SK-N-SH (cell line): ENCODE measurements around the gene GORASP1. TPM values are rescaled to one million over a fixed set of nuclear protein-coding genes. Genes with fewer than 3 reads are reported as not detected.

Source experiments
- CTCF ChIA-PET: fragments of 300-600, 350-600 bp; formaldehyde crosslinking; extraction: SDS; loops from one replicate; lab custom pipeline; 2021; lab: Yijun Ruan, JAX
- POLR2A ChIA-PET: fragments of 350-600 bp; sonication (Branson Sonifier 250); formaldehyde crosslinking; extraction: SDS; loops from one replicate; lab custom pipeline; 2020; ENCODE audit warnings: antibody characterized with exemption, inconsistent platforms; lab: Yijun Ruan, JAX
- DNase-seq: peaks from one replicate; pipeline ENCODE4 v3.0.0; 2012
- H2AFZ ChIP-seq: fragments of 200-600 bp; sonication (generic); 2 replicates; pipeline ENCODE4 v1.8.1; 2016; ENCODE audit warnings: antibody characterized with exemption, mild to moderate bottlenecking, low read depth
- H3F3A ChIP-seq: fragments of 200-600 bp; sonication (generic); replicated peaks from 2 replicates; pipeline ENCODE3; 2016; ENCODE audit warnings: antibody characterized with exemption, mild to moderate bottlenecking; ENCODE audit not compliant: insufficient read depth
- H3K27ac ChIP-seq, 2 experiments: fragments of 200-500 bp in 1 of 2; fragments of 200-600 bp in 1 of 2; sonication (Bioruptor generic) in 1 of 2; sonication (generic), shearing (Covaris generic) in 1 of 2; 2 replicates each; pipeline versions ENCODE4 v1.5.1 to v1.6.1; 2014 to 2016; ENCODE audit warnings: low read depth in 2 of 2, inconsistent platforms in 1 of 2, low read length in 1 of 2, mild to moderate bottlenecking in 1 of 2, mixed read lengths in 1 of 2
- H3K27me3 ChIP-seq: fragments of 200-600 bp; sonication (generic), shearing (Covaris generic); 2 replicates; pipeline ENCODE4 v1.6.1; 2016; ENCODE audit warnings: mixed run types; ENCODE audit not compliant: insufficient read depth
- H3K36me3 ChIP-seq, 2 experiments: fragments of 200-500 bp in 1 of 2; fragments of 200-600 bp in 1 of 2; sonication (Bioruptor generic) in 1 of 2; sonication (generic) in 1 of 2; replicated peaks in 1 of 2; 2 replicates each; pipeline versions ENCODE3 to v1.5.1; 2014 to 2016; ENCODE audit warnings: low read length in 1 of 2, mild to moderate bottlenecking in 1 of 2; ENCODE audit not compliant: insufficient read depth in 2 of 2, control insufficient read depth in 1 of 2
- H3K4me1 ChIP-seq, 2 experiments: fragments of 200-500 bp in 1 of 2; fragments of 200-600 bp in 1 of 2; sonication (Bioruptor generic) in 1 of 2; sonication (generic), shearing (Covaris generic) in 1 of 2; 2 replicates each; pipeline versions ENCODE4 v1.5.1 to v1.6.1; 2014 to 2016; ENCODE audit warnings: low read depth in 1 of 2, low read length in 1 of 2, mixed run types in 1 of 2; ENCODE audit not compliant: insufficient read depth in 2 of 2, control insufficient read depth in 1 of 2
- H3K4me2 ChIP-seq: fragments of 200-600 bp; sonication (generic), shearing (Covaris generic); 2 replicates; pipeline ENCODE4 v1.6.1; 2017; ENCODE audit warnings: mixed run types
- H3K4me3 ChIP-seq, 2 experiments: fragments of 200-500 bp in 1 of 2; fragments of 200-600 bp in 1 of 2; sonication (Bioruptor generic) in 1 of 2; sonication (generic), shearing (Covaris generic) in 1 of 2; 2 replicates each; pipeline versions ENCODE4 v1.5.1 to v1.8.1; 2014 to 2016; ENCODE audit warnings: low read depth in 2 of 2, inconsistent platforms in 1 of 2, low read length in 1 of 2, mild to moderate bottlenecking in 1 of 2, mixed read lengths in 1 of 2, moderate library complexity in 1 of 2
- H3K79me2 ChIP-seq: fragments of 200-600 bp; sonication (generic); 2 replicates; pipeline ENCODE4 v1.8.1; 2017; ENCODE audit warnings: mild to moderate bottlenecking; ENCODE audit not compliant: insufficient read depth
- H3K9ac ChIP-seq: fragments of 200-600 bp; sonication (generic); 2 replicates; pipeline ENCODE4 v1.6.1; 2017; ENCODE audit warnings: mixed run types
- H3K9me2 ChIP-seq: fragments of 200-600 bp; sonication (generic); 2 replicates; pipeline ENCODE4 v1.6.1; 2017; ENCODE audit warnings: mixed run types
- H3K9me3 ChIP-seq: fragments of 200-600 bp; sonication (generic); 2 replicates; pipeline ENCODE4 v1.6.1; 2017; ENCODE audit warnings: mixed run types, mild to moderate bottlenecking, moderate library complexity
- H4K20me1 ChIP-seq: fragments of 200-600 bp; sonication (generic); 2 replicates; pipeline ENCODE4 v1.6.1; 2017; ENCODE audit warnings: mild to moderate bottlenecking, mixed run types; ENCODE audit not compliant: insufficient read depth
- CHD2 ChIP-seq: fragments of 150-350 bp; IDR thresholded peaks from 2 replicates; pipeline ENCODE4 v1.6.1; 2018; ENCODE audit warnings: low read length; ENCODE audit not compliant: partially characterized antibody
- FOSL2 ChIP-seq: IDR thresholded peaks from 2 replicates; pipeline ENCODE4 v1.4.0; 2012; ENCODE audit warnings: low read depth, mild to moderate bottlenecking, moderate library complexity, borderline replicate concordance
- GABPA ChIP-seq: IDR thresholded peaks from 2 replicates; pipeline ENCODE4 v1.4.0; 2012; ENCODE audit warnings: low read depth, mild to moderate bottlenecking
- GATA2 ChIP-seq: sonication (generic); formaldehyde crosslinking; IDR thresholded peaks from 2 replicates; pipeline ENCODE4 v1.5.0; 2020; ENCODE audit warnings: mild to moderate bottlenecking, missing genetic modification reagents
- JUND ChIP-seq: IDR thresholded peaks from 2 replicates; pipeline ENCODE4 v1.4.0; 2012
- MXI1 ChIP-seq: IDR thresholded peaks from 2 replicates; pipeline ENCODE4 v1.6.1; 2012; ENCODE audit warnings: mild to moderate bottlenecking, low read depth, low read length, improper control_type of control experiment
- NFIC ChIP-seq: IDR thresholded peaks from 2 replicates; pipeline ENCODE4 v1.4.0; 2012; ENCODE audit warnings: borderline replicate concordance
- RAD21 ChIP-seq: IDR thresholded peaks from 2 replicates; pipeline ENCODE4 v1.6.1; 2012; ENCODE audit warnings: mild to moderate bottlenecking, low read length
- RFX5 ChIP-seq: IDR thresholded peaks from 2 replicates; pipeline ENCODE4 v1.6.1; 2012; ENCODE audit warnings: mild to moderate bottlenecking, improper control_type of control experiment, low read length
- SIN3A ChIP-seq: IDR thresholded peaks from 2 replicates; pipeline ENCODE4 v1.6.1; 2012; ENCODE audit warnings: low read depth, mild to moderate bottlenecking, low read length, moderate library complexity, borderline replicate concordance
- SMC3 ChIP-seq: IDR thresholded peaks from 2 replicates; pipeline ENCODE4 v1.6.1; 2012; ENCODE audit warnings: low read depth, low read length, improper control_type of control experiment
- TEAD4 ChIP-seq: IDR thresholded peaks from 2 replicates; pipeline ENCODE4 v1.4.0; 2012; ENCODE audit warnings: mild to moderate bottlenecking, borderline replicate concordance; ENCODE audit not compliant: insufficient read depth
- USF1 ChIP-seq: IDR thresholded peaks from 2 replicates; pipeline ENCODE4 v1.4.0; 2012; ENCODE audit warnings: low read depth, borderline replicate concordance
- WGBS: methylation state at CpG from one replicate; pipeline ENCODE4 v1.1.6; 2017; ENCODE audit warnings: low lambda C conversion rate; 5-methylcytosine and 5-hydroxymethylcytosine counted together
- polyA plus RNA-seq, 3 experiments: library from polyadenylated mRNA; depleted of rRNA; stranded (reverse); fragments of >200 nt; gene quantifications; 2 replicates each; pipeline ENCODE4 v1.2.3, GENCODE V29; 2012

Gene GORASP1
- polyA plus RNA-seq, 1 of the 3 experiments (the other 2 are of a cell fraction) = 44.3 TPM

DNA sequence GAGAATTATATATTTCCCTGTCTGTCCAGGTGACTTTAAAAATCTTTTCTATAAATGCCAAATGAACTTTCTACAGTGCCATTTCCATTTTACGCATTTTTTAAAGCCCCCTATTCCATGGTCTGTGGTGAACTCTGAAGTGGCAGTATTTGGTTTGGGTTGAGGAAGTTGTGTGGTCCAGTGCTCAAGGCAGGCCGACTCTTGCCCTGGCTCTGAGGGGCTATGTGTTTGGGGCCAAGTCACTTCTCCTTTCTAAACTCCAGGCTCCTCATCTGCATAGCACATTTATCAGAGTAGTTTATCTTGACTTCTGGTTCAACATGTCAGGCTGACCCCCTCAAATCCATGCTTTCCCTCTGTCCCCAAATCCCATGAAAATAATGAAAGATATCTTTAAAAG, 14.2 kb upstream of the GORASP1 start:
- Histone ChIP-seq H2AFZ (no peak overlapping the region), H3K9me3 (no peaks in the 10 kb centered on the region), H3K27ac (no peak overlapping the region), H3K9ac (no peak overlapping the region), H3K9me2 (no peaks in the 10 kb centered on the region), H3K4me2 (no peak overlapping the region), H3K4me1 (0 out of 4 replicates have a peak, but pooled peaks cover 0 to 6% of the 10 kb centered on the region in 2 experiments), H4K20me1 (no peaks in the 10 kb centered on the region), H3K27me3 (no peaks in the 10 kb centered on the region), H3K36me3 (no peaks in the 10 kb centered on the region), H3F3A (no peaks in the 10 kb centered on the region), H3K4me3 (no peak overlapping the region), H3K79me2 (no peaks in the 10 kb centered on the region)
- TF ChIP-seq GABPA (no peak), RAD21 (no peak), NFIC (no peak), CHD2 (no peak), MXI1 (no peak), SMC3 (no peak)
- DNase-seq = no peak
- POLR2A ChIA-PET = no interaction called here
- 93% methylated on average over 2 of the region's 2 CpGs for WGBS
- CTCF ChIA-PET = no interaction called here

- H3K9me2 ChIP-seq = no peaks in the 10 kb centered on the region
- H3K9me3 ChIP-seq = no peaks in the 10 kb centered on the region
- H2AFZ ChIP-seq = no peak overlapping the region
- TF ChIP-seq RFX5 (no peak), GATA2 (CRISPR knock-in tag) (no peak), FOSL2 (no peak), USF1 (no peak), JUND (no peak), TEAD4 (no peak), SIN3A (no peak)
- no peak overlapping the region for H3K27ac ChIP-seq
- no peaks in the 10 kb centered on the region for H3K79me2 ChIP-seq
- no peaks in the 10 kb centered on the region for H3K36me3 ChIP-seq
- no peak overlapping the region for H3K9ac ChIP-seq
- ChIA-PET POLR2A (no interaction called here), CTCF (interaction anchor here (0.7 to 3.9 kb wide), 3 partner anchors 169 to 173 kb away, joined by 4 to 16 read pairs (median 10); no protein-coding TSS in a partner anchor)
- no peaks in the 10 kb centered on the region for H4K20me1 ChIP-seq
- H3K4me1 ChIP-seq = no peaks in the 10 kb centered on the region
- H3K27me3 ChIP-seq = no peaks in the 10 kb centered on the region
- DNase-seq = no peak
- no peaks in the 10 kb centered on the region for H3F3A ChIP-seq
- WGBS = 65% methylated on average over 4 of the region's 5 CpGs
- no peak overlapping the region for H3K4me3 ChIP-seq
- H3K4me2 ChIP-seq = no peak overlapping the region
These were observed 11.7 kb upstream of the GORASP1 start for GRCh38 chr3:39118931-39119660.
